GM12878 (cell line): Measurements from ENCODE around the gene AKTIP. TPM values are rescaled to one million over a fixed set of nuclear protein-coding genes. Genes with fewer than 3 reads are reported as not detected.

Experiments
- ATAC-seq: fragments of 200-7000 bp; cut with Tn5 transposase; 3 replicates; pipeline ENCODE4 v1.9.1; 2020; ENCODE audit warnings: mild to moderate bottlenecking, moderate library complexity
- BruUV-seq: library from RNA; stranded (reverse); fragments of 400-500 nt; replicated peaks from 2 replicates; lab custom pipeline; 2021; lab: Mats Ljungman, UMichigan
- CTCF ChIA-PET: fragments of 300-600 bp; sonication (Branson Sonifier 250); formaldehyde crosslinking; extraction: SDS; loops from one replicate; lab custom pipeline; 2021; ENCODE audit warnings: inconsistent platforms; lab: Yijun Ruan, JAX
- POLR2A ChIA-PET: fragments of 350-600 bp; formaldehyde crosslinking; extraction: SDS; loops from one replicate; lab custom pipeline; 2021; ENCODE audit warnings: inconsistent platforms; lab: Charles Lee
- RAD21 ChIA-PET: fragments of 300-600 bp; sonication (Branson Sonifier 250); formaldehyde crosslinking; loops from one replicate; lab custom pipeline; 2023; ENCODE audit warnings: antibody characterized with exemption; ENCODE audit not compliant: unreplicated experiment; lab: Charles Lee
- SMC1A ChIA-PET: fragments of 300-600 bp; sonication (Branson Sonifier 250); formaldehyde crosslinking; loops from one replicate; lab custom pipeline; 2023; ENCODE audit not compliant: unreplicated experiment, uncharacterized antibody; lab: Charles Lee
- DNase-seq: peaks from one replicate; pipeline ENCODE4 v3.0.0-alpha.2; 2011; ENCODE audit warnings: low read depth, low spot score
- FAIRE-seq: peaks from 3 replicates; lab custom pipeline; 2011; peaks lifted over from hg19 to GRCh38; lab: Jason Lieb, UNC
- H2AFZ ChIP-seq: 2 replicates; pipeline ENCODE4 v1.6.0; 2011; ENCODE audit warnings: low read depth, low read length, control low read depth; ENCODE audit not compliant: control insufficient read depth
- H3K27ac ChIP-seq: 2 replicates; pipeline ENCODE4 v1.5.1; 2011; ENCODE audit warnings: control low read depth; ENCODE audit not compliant: control insufficient read depth, insufficient read depth
- H3K27me3 ChIP-seq, 2 experiments: replicated peaks in 1 of 2; 2 replicates each; pipeline versions ENCODE4 v1.6.0 to v1.6.1; 2011; ENCODE audit warnings: low read length in 1 of 2; ENCODE audit not compliant: control insufficient read depth in 2 of 2, insufficient read depth in 2 of 2
- H3K36me3 ChIP-seq, 2 experiments: 2 replicates each; pipeline ENCODE4 v1.5.1; 2011; ENCODE audit warnings: low read length in 1 of 2; ENCODE audit not compliant: control insufficient read depth in 2 of 2, insufficient read depth in 2 of 2
- H3K4me1 ChIP-seq: 2 replicates; pipeline ENCODE4 v1.6.1; 2011; ENCODE audit warnings: mild to moderate bottlenecking, low read length, moderate library complexity, mixed read lengths; ENCODE audit not compliant: control insufficient read depth, insufficient read depth
- H3K4me2 ChIP-seq: 2 replicates; pipeline ENCODE4 v1.6.0; 2011; ENCODE audit warnings: control low read depth; ENCODE audit not compliant: control insufficient read depth, insufficient read depth
- H3K4me3 ChIP-seq: fragments of 200-600 bp; sonication (generic); 2 replicates; pipeline ENCODE4 v1.5.1; 2016
- H3K79me2 ChIP-seq: 2 replicates; pipeline ENCODE4 v1.6.0; 2011; ENCODE audit warnings: low read length; ENCODE audit not compliant: control insufficient read depth, insufficient read depth
- H3K9ac ChIP-seq: 2 replicates; pipeline ENCODE4 v1.8.0; 2011; ENCODE audit warnings: low read length, control low read depth, mixed read lengths; ENCODE audit not compliant: control insufficient read depth, insufficient read depth
- H3K9me3 ChIP-seq: replicated peaks from 3 replicates; pipeline ENCODE4 v1.5.1; 2011; ENCODE audit warnings: mild to moderate bottlenecking, low read length; ENCODE audit not compliant: control insufficient read depth, insufficient read depth
- H4K20me1 ChIP-seq: 2 replicates; pipeline ENCODE4 v1.6.0; 2011; ENCODE audit not compliant: control insufficient read depth, insufficient read depth
- ATF2 ChIP-seq: IDR thresholded peaks from 2 replicates; pipeline ENCODE4 v1.6.1; 2012; ENCODE audit warnings: low read length, inconsistent platforms
- BCL11A ChIP-seq: IDR thresholded peaks from 2 replicates; pipeline ENCODE4 v1.6.1; 2011; ENCODE audit warnings: low read depth, low read length
- CHD4 ChIP-seq: fragments of 200-600 bp; sonication (generic); IDR thresholded peaks from 2 replicates; pipeline ENCODE4 v1.6.1; 2016; ENCODE audit warnings: mild to moderate bottlenecking
- ELK1 ChIP-seq: IDR thresholded peaks from 2 replicates; pipeline ENCODE4 v1.6.1; 2012; ENCODE audit warnings: low read depth, low read length, improper control_type of control experiment
- HDAC6 ChIP-seq: fragments of 200-600 bp; sonication (generic); IDR thresholded peaks from one replicate; pipeline ENCODE4 v1.8.0; 2017; ENCODE audit warnings: antibody characterized with exemption; ENCODE audit not compliant: unreplicated experiment
- HSF1 ChIP-seq: fragments of 150-350 bp; IDR thresholded peaks from 2 replicates; pipeline ENCODE4 v1.6.1; 2014; ENCODE audit warnings: mild to moderate bottlenecking, low read depth, low read length
- NFXL1 ChIP-seq: fragments of 450-650 bp; IDR thresholded peaks from 2 replicates; pipeline ENCODE4 v1.6.1; 2017; ENCODE audit warnings: antibody characterized with exemption, mild to moderate bottlenecking, borderline replicate concordance
- SMAD1 ChIP-seq: fragments of 450-650 bp; IDR thresholded peaks from 2 replicates; pipeline ENCODE4 v1.6.1; 2018; ENCODE audit warnings: mild to moderate bottlenecking, low read depth; ENCODE audit not compliant: partially characterized antibody
- SUPT20H ChIP-seq: IDR thresholded peaks from 2 replicates; pipeline ENCODE4 v1.6.1; 2011; ENCODE audit warnings: low read depth, mild to moderate bottlenecking, low read length, moderate library complexity, borderline replicate concordance; ENCODE audit not compliant: control insufficient read depth
- TBL1XR1 ChIP-seq: IDR thresholded peaks from 2 replicates; pipeline ENCODE4 v1.6.1; 2012; ENCODE audit warnings: low read depth, low read length, improper control_type of control experiment
- WGBS: methylation state at CpG from one replicate; pipeline ENCODE4 v1.1.6; 2016; ENCODE audit warnings: low lambda C conversion rate; ENCODE audit not compliant: insufficient replicate concordance, insufficient coverage; ENCODE audit errors: missing lambda C conversion rate; 5-methylcytosine and 5-hydroxymethylcytosine counted together
- in situ Hi-C: fragments of 300-500 bp; cut with MboI; formaldehyde crosslinking; loops from 9 replicates; pipeline ENCODE4 v1.14.3; 2018; ENCODE audit warnings: mixed read lengths
- intact Hi-C: fragments of 100-400 bp; cut with micrococcal nuclease; formaldehyde crosslinking; loops from one replicate; pipeline ENCODE4 v1.14.2; 2022; ENCODE audit not compliant: unreplicated experiment
- polyA plus RNA-seq, 11 experiments: library from polyadenylated mRNA; depleted of rRNA in 4 of 11; unstranded in 6 of 11; stranded (reverse) in 5 of 11; fragments of >200 nt; fragmentation: Nextera tagmentation in 4 of 11; fragmentation: Illumina TruSeq in 1 of 11; extraction: Ambion mirVana in 4 of 11; extraction: Trizol in 1 of 11; gene quantifications; 1 replicate in 1 of 11; 2 replicates in 10 of 11; pipeline versions ENCODE4 v1.2.1 to v1.2.3, GENCODE V29; 2011 to 2016; ENCODE audit warnings: inconsistent platforms in 2 of 11, missing spikeins in 2 of 11, low read depth in 1 of 11
- total RNA-seq, 4 experiments: library from RNA; depleted of rRNA in 3 of 4; stranded (reverse); fragments of >200 nt in 3 of 4; fragmentation: Illumina TruSeq in 1 of 4; extraction: Trizol in 1 of 4; gene quantifications; 2 replicates each; pipeline versions ENCODE4 v1.2.1 to v1.2.3, GENCODE V29; 2013 to 2021

AKTIP gene
- total and polyA plus RNA-seq, 10 of the 15 experiments (the other 5 are each of a cell fraction or from before 2014, with no cell fraction given): 11.4 to 22.9 (median 13.6) TPM

- no peak for TF ChIP-seq BCL11A
- no peak for TF ChIP-seq ELK1
- no peak for TF ChIP-seq HDAC6
- no peak for TF ChIP-seq ATF2
- TF ChIP-seq SUPT20H: no peak
- no peak for TF ChIP-seq SMAD1
- no peak for TF ChIP-seq TBL1XR1
- no peak for TF ChIP-seq CHD4
- no peak for TF ChIP-seq HSF1
- TF ChIP-seq NFXL1: no peak
- no TSS peak for BruUV-seq
- H4K20me1 ChIP-seq: no peaks in the 10 kb centered on the region
- POLR2A ChIA-PET: interaction anchor here (0.6 kb wide), 1 partner anchor 38 kb away, joined by 3 read pairs; no protein-coding TSS in a partner anchor
- 99% methylated on average over 5 of the region's 5 CpGs for WGBS
- H3K79me2 ChIP-seq: no peaks in the 10 kb centered on the region
- RAD21 ChIA-PET: no interaction called here
- H3K9me3 ChIP-seq: no peaks in the 10 kb centered on the region
- SMC1A ChIA-PET: no interaction called here
- H3K9ac ChIP-seq: no peak overlapping the region
- H3K4me3 ChIP-seq: no peak overlapping the region
- no peak overlapping the region for H3K27ac ChIP-seq
- no peak overlapping the region for H2AFZ ChIP-seq
- no peaks in the 10 kb centered on the region for H3K4me1 ChIP-seq
- peaks cover 5 to 25% of the 10 kb centered on the region in 2 experiments for H3K36me3 ChIP-seq
- no peak overlapping the region for H3K4me2 ChIP-seq
- in situ Hi-C loops: no loop called here
- CTCF ChIA-PET: interaction anchor here (1.5 to 1.7 kb wide), 2 partner anchors 11 to 67 kb away, joined by 3 to 4 read pairs; no protein-coding TSS in a partner anchor
- FAIRE-seq (no peak), ATAC-seq (no peak), DNase-seq (no peak)
- H3K27me3 ChIP-seq: no peaks in the 10 kb centered on the region
- intact Hi-C loops: no loop called here
Observed at GRCh38 chr16:53478965-53479364, 24.0 kb downstream of the AKTIP start.
